A549 (cell line): ENCODE data around the gene GBA2. TPM values are rescaled to one million over a fixed set of nuclear protein-coding genes. Genes with fewer than 3 reads are reported as not detected.

Experiments used
- ATAC-seq, 2 experiments: fragments of 200-7000 bp in 1 of 2; fragments of >200 bp in 1 of 2; cut with Nextera tagmentation in 1 of 2; cut with Tn5 transposase in 1 of 2; 3 replicates each; pipeline versions ENCODE4 v1.8.0 to v1.9.1; 2018 to 2020; ENCODE audit warnings: mild to moderate bottlenecking in 1 of 2, moderate library complexity in 1 of 2
- CTCF ChIA-PET: fragments of 300-600 bp; sonication (Branson Sonifier 250); formaldehyde crosslinking; extraction: SDS; loops from one replicate; lab custom pipeline; 2021; ENCODE audit warnings: antibody characterized with exemption, inconsistent platforms; lab: Yijun Ruan, JAX
- POLR2A ChIA-PET: fragments of 350-600 bp; formaldehyde crosslinking; extraction: SDS; loops from one replicate; lab custom pipeline; 2021; ENCODE audit warnings: antibody characterized with exemption, inconsistent platforms; lab: Yijun Ruan, JAX
- DNase-seq, 2 experiments: peaks; one replicate each; pipeline versions ENCODE4 v3.0.0 to v3.0.0-alpha.2; 2011 to 2016; ENCODE audit warnings: low read depth in 1 of 2, low spot score in 1 of 2
- FAIRE-seq: peaks from 2 replicates; lab custom pipeline; 2011; peaks lifted over from hg19 to GRCh38; lab: Jason Lieb, UNC
- H3K27ac ChIP-seq, 2 experiments: fragments of >200 bp; sonication (Bioruptor Twin); formaldehyde crosslinking; 3 replicates each; pipeline ENCODE4 v1.5.1; 2016 to 2017
- H3K4me1 ChIP-seq: fragments of >200 bp; sonication (Bioruptor Twin); formaldehyde crosslinking; 3 replicates; pipeline ENCODE4 v1.6.1; 2016
- H3K4me2 ChIP-seq: fragments of >200 bp; sonication (Bioruptor Twin); formaldehyde crosslinking; 3 replicates; pipeline ENCODE4 v1.6.1; 2016
- H3K4me3 ChIP-seq: fragments of >200 bp; sonication (Bioruptor Twin); formaldehyde crosslinking; 3 replicates; pipeline ENCODE4 v1.5.1; 2016
- H3K9me3 ChIP-seq: fragments of >200 bp; sonication (Bioruptor Twin); formaldehyde crosslinking; 3 replicates; pipeline ENCODE4 v1.6.1; 2016
- BHLHE40 ChIP-seq: IDR thresholded peaks from 2 replicates; pipeline ENCODE4 v1.6.1; 2012; ENCODE audit warnings: low read depth, low read length, inconsistent platforms
- CBX2 ChIP-seq: fragments of 200-600 bp; sonication (generic); IDR thresholded peaks from 2 replicates; pipeline ENCODE4 v1.6.1; 2016; ENCODE audit warnings: low read depth, mild to moderate bottlenecking, borderline replicate concordance
- CBX8 ChIP-seq: fragments of 200-600 bp; sonication (generic); IDR thresholded peaks from 2 replicates; pipeline ENCODE4 v1.6.1; 2016
- CEBPB ChIP-seq, 2 experiments: fragments of >200 bp in 1 of 2; sonication (Bioruptor Twin) in 1 of 2; formaldehyde crosslinking in 1 of 2; IDR thresholded peaks; 2 replicates each; pipeline ENCODE4 v1.6.1; 2012 to 2016
- EHF ChIP-seq: fragments of 250-450 bp; sonication (Bioruptor Pico); IDR thresholded peaks from 2 replicates; pipeline ENCODE4 v1.5.0; 2020; ENCODE audit warnings: mild to moderate bottlenecking
- EHMT2 ChIP-seq: fragments of 200-600 bp; sonication (generic); IDR thresholded peaks from 2 replicates; pipeline ENCODE4 v1.6.1; 2016; ENCODE audit warnings: antibody characterized with exemption, low read depth, mild to moderate bottlenecking, moderate library complexity
- EP300 ChIP-seq, 2 experiments: fragments of >200 bp; sonication (Bioruptor Twin); formaldehyde crosslinking; IDR thresholded peaks; 2 replicates in 1 of 2; 3 replicates in 1 of 2; pipeline ENCODE4 v1.6.1; 2016 to 2017
- FOSL2 ChIP-seq, 2 experiments: fragments of 450-650 bp in 1 of 2; fragments of >200 bp in 1 of 2; sonication (Bioruptor Twin) in 1 of 2; formaldehyde crosslinking; IDR thresholded peaks; 2 replicates each; pipeline versions ENCODE4 v1.5.0 to v1.6.1; 2016 to 2020; ENCODE audit warnings: mild to moderate bottlenecking in 1 of 2, moderate library complexity in 1 of 2
- HDAC2 ChIP-seq: fragments of 200-600 bp; sonication (generic); IDR thresholded peaks from 2 replicates; pipeline ENCODE4 v1.6.1; 2016
- HEYL ChIP-seq: fragments of 250-450 bp; sonication (Bioruptor Pico); IDR thresholded peaks from 2 replicates; pipeline ENCODE4 v1.8.0; 2021; ENCODE audit warnings: mild to moderate bottlenecking, moderate library complexity
- HOXA7 ChIP-seq: fragments of 250-450 bp; sonication (Bioruptor Pico); IDR thresholded peaks from 2 replicates; pipeline ENCODE4 v1.5.0; 2020; ENCODE audit warnings: mild to moderate bottlenecking, moderate library complexity
- HOXB13 ChIP-seq: fragments of 250-450 bp; sonication (Bioruptor Pico); IDR thresholded peaks from 2 replicates; pipeline ENCODE4 v1.5.0; 2020; ENCODE audit warnings: low read depth, mild to moderate bottlenecking, moderate library complexity
- JUN ChIP-seq, 2 experiments: fragments of >200 bp; sonication (Bioruptor Twin); formaldehyde crosslinking; IDR thresholded peaks; 2 replicates in 1 of 2; 3 replicates in 1 of 2; pipeline ENCODE4 v1.6.1; 2016 to 2017
- MAFK ChIP-seq: fragments of 450-650 bp; IDR thresholded peaks from 2 replicates; pipeline ENCODE4 v1.6.1; 2014; ENCODE audit not compliant: partially characterized antibody
- NFE2L2 ChIP-seq: fragments of 150-350 bp; conservative IDR thresholded peaks from 2 replicates; pipeline ENCODE4 v1.6.1; 2014; ENCODE audit warnings: low read length
- NR3C1 ChIP-seq: fragments of >200 bp; sonication (Bioruptor Twin); formaldehyde crosslinking; IDR thresholded peaks from 3 replicates; pipeline ENCODE4 v1.6.1; 2017
- RARB ChIP-seq: fragments of 250-450 bp; sonication (Bioruptor Pico); IDR thresholded peaks from 2 replicates; pipeline ENCODE4 v1.8.0; 2021; ENCODE audit warnings: mild to moderate bottlenecking, moderate library complexity
- SREBF2 ChIP-seq: fragments of 450-650 bp; IDR thresholded peaks from 2 replicates; pipeline ENCODE4 v1.6.1; 2014; ENCODE audit warnings: mild to moderate bottlenecking, moderate library complexity
- ZFP36 ChIP-seq: fragments of 450-650 bp; IDR thresholded peaks from 2 replicates; pipeline ENCODE4 v1.6.1; 2014; ENCODE audit warnings: borderline replicate concordance; ENCODE audit not compliant: partially characterized antibody
- WGBS: methylation state at CpG from one replicate; pipeline ENCODE4 v1.1.6; 2017; ENCODE audit errors: missing lambda C conversion rate; 5-methylcytosine and 5-hydroxymethylcytosine counted together
- polyA plus RNA-seq, 4 experiments: library from polyadenylated mRNA; depleted of rRNA in 3 of 4; stranded (reverse); fragments of >200 nt; fragmentation: RNase III in 1 of 4; extraction: RNeasy Plus Mini Kit Qiagen cat#74134 plus additional on column Dnase treatment in 1 of 4; gene quantifications; 2 replicates in 3 of 4; 3 replicates in 1 of 4; pipeline ENCODE4 v1.2.3, GENCODE V29; 2011 to 2017
- TF ChIP-seq, protein P1 (sequence below): fragments of 250-450 bp; sonication (Bioruptor Pico); IDR thresholded peaks from 2 replicates; pipeline ENCODE4 v1.5.0; 2020; ENCODE audit warnings: low read depth, mild to moderate bottlenecking, moderate library complexity
- TF ChIP-seq, protein P2 (sequence below): fragments of >200 bp; sonication (Bioruptor Twin); formaldehyde crosslinking; IDR thresholded peaks from 3 replicates; pipeline ENCODE4 v1.6.1; 2016
- TF ChIP-seq, protein P3 (sequence below): fragments of 200-600 bp; sonication (generic); IDR thresholded peaks from 2 replicates; pipeline ENCODE4 v1.6.1; 2016; ENCODE audit warnings: antibody characterized with exemption, mild to moderate bottlenecking, moderate library complexity

GBA2 gene
- polyA plus RNA-seq, 2 of the 4 experiments (the other 2 are of a cell fraction): 38.9 to 40.0 TPM

DNA sequence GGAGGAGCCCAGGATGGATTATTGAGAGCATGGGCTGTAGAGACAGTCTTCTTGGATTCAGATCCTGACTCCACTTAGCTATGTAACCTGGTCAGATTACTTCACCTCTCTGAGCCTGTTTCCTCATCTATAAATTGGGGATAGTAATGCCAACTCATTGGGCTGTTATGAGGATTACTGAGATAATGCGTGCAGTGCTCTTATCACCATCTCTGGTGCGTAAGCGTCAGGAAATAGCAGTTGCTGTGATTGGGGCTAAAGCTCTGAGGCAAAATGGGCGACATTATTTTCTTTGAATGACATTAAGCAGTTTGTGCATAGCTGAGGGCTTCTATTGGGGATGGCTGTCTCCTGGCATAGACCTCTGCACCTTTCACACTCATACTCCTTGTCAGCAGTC, 6.0 kb upstream of the GBA2 start:
- no peak for FAIRE-seq
- 87% methylated on average over 4 of the region's 4 CpGs for WGBS
- CTCF ChIA-PET: interaction anchor here (0.5 to 6.5 kb wide), 12 partner anchors 9 to 97 kb away, joined by 3 to 75 read pairs (median 7); partner anchors contain the start of genes CCDC107, CREB3, GBA2 and RGP1

DNA sequence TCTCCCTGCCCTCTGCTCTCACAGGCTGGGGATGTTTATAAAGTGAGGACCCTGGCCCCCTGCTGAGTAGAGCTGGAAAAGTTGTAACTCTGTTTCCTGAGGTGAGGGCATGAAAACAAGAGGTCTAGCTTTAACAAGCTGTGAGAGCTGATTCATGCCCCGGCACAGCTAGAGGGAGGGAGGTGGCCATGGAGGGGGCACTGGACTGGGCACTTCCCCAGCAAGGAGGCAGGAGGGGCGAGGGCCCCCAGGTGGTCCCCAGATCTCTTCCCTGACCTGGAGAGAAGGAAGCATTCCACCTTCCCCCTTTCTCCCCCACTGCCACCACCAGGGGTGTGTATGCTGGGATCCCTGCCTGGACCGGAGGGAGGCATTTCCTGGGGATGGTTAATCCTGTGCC, 5.2 kb upstream of the GBA2 start, which contains the start of gene MSMP:
TSS of gene MSMP (minus strand) at position 13 of the 400 bp plus-strand sequence. CDS start 147 bp downstream, outside the sequence.
- Histone ChIP-seq H3K27ac (no peak within 1 kb of the TSS), H3K4me3 (no peak within 1 kb of the TSS), H3K4me2 (no peak within 1 kb of the TSS)
- no peak for FAIRE-seq
- TF ChIP-seq EHF (CRISPR knock-in tag): no peak
- TF ChIP-seq MAFK: no peak
- no peak for TF ChIP-seq RARB
- TF ChIP-seq JUN (IDR thresholded peaks at IDR 0.05): no peak
- TF ChIP-seq CEBPB (IDR thresholded peaks at IDR 0.05): no peak
- no peak for TF ChIP-seq HEYL (CRISPR knock-in tag)
- no peak for TF ChIP-seq NR3C1
- no peak for TF ChIP-seq BHLHE40
- TF ChIP-seq HOXB13 (CRISPR knock-in tag): no peak
- TF ChIP-seq FOSL2 (IDR thresholded peaks at IDR 0.05): no peak
- TF ChIP-seq FOSL2 (CRISPR knock-in tag; IDR thresholded peaks at IDR 0.05): no peak
- TF ChIP-seq CBX8: no peak
- no peak for TF ChIP-seq CBX2
- TF ChIP-seq, all 56 proteins: peak for 0
- no peak for ATAC-seq
- DNase-seq: no peak
- Histone ChIP-seq H3K4me1 (peaks cover 19% of the 10 kb centered on the region), H3K9me3 (no peaks in the 10 kb centered on the region)
- ChIA-PET CTCF (interaction anchor here (0.5 to 6.5 kb wide), 11 partner anchors 10 to 96 kb away, joined by 3 to 75 read pairs (median 6); partner anchors contain the start of genes CCDC107, CREB3, GBA2 and RGP1), POLR2A (no interaction called here)
- WGBS: 74% methylated on average over 2 of the region's 3 CpGs

More for the DNA sequence above, 6.0 kb upstream of the GBA2 start:
- DNase-seq: no peak
- no peak for ATAC-seq
- peaks cover 16% of the 10 kb centered on the region for H3K4me1 ChIP-seq
- POLR2A ChIA-PET: no interaction called here
- no peak overlapping the region for H3K4me3 ChIP-seq
- no peak overlapping the region for H3K27ac ChIP-seq
- no peak overlapping the region for H3K4me2 ChIP-seq
- no peaks in the 10 kb centered on the region for H3K9me3 ChIP-seq
- TF ChIP-seq EHMT2 (no peak), HOXA7 (CRISPR knock-in tag) (no peak), EP300 (IDR thresholded peaks at IDR 0.05) (no peak), ZFP36 (no peak), HOXB13 (CRISPR knock-in tag) (no peak), SREBF2 (no peak), NR3C1 (no peak), FOSL2 (IDR thresholded peaks at IDR 0.05) (no peak), FOSL2 (CRISPR knock-in tag; IDR thresholded peaks at IDR 0.05) (no peak), NFE2L2 (no peak), HDAC2 (no peak)
- TF ChIP-seq, protein P1, sequence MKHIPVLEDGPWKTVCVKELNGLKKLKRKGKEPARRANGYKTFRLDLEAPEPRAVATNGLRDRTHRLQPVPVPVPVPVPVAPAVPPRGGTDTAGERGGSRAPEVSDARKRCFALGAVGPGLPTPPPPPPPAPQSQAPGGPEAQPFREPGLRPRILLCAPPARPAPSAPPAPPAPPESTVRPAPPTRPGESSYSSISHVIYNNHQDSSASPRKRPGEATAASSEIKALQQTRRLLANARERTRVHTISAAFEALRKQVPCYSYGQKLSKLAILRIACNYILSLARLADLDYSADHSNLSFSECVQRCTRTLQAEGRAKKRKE (CRISPR knock-in tag): no peak
- TF ChIP-seq, protein P2, sequence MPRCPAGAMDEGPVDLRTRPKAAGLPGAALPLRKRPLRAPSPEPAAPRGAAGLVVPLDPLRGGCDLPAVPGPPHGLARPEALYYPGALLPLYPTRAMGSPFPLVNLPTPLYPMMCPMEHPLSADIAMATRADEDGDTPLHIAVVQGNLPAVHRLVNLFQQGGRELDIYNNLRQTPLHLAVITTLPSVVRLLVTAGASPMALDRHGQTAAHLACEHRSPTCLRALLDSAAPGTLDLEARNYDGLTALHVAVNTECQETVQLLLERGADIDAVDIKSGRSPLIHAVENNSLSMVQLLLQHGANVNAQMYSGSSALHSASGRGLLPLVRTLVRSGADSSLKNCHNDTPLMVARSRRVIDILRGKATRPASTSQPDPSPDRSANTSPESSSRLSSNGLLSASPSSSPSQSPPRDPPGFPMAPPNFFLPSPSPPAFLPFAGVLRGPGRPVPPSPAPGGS: no peak
- TF ChIP-seq, protein P3, sequence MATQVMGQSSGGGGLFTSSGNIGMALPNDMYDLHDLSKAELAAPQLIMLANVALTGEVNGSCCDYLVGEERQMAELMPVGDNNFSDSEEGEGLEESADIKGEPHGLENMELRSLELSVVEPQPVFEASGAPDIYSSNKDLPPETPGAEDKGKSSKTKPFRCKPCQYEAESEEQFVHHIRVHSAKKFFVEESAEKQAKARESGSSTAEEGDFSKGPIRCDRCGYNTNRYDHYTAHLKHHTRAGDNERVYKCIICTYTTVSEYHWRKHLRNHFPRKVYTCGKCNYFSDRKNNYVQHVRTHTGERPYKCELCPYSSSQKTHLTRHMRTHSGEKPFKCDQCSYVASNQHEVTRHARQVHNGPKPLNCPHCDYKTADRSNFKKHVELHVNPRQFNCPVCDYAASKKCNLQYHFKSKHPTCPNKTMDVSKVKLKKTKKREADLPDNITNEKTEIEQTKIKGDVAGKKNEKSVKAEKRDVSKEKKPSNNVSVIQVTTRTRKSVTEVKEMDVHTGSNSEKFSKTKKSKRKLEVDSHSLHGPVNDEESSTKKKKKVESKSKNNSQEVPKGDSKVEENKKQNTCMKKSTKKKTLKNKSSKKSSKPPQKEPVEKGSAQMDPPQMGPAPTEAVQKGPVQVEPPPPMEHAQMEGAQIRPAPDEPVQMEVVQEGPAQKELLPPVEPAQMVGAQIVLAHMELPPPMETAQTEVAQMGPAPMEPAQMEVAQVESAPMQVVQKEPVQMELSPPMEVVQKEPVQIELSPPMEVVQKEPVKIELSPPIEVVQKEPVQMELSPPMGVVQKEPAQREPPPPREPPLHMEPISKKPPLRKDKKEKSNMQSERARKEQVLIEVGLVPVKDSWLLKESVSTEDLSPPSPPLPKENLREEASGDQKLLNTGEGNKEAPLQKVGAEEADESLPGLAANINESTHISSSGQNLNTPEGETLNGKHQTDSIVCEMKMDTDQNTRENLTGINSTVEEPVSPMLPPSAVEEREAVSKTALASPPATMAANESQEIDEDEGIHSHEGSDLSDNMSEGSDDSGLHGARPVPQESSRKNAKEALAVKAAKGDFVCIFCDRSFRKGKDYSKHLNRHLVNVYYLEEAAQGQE: no peak
